DOHH2 (cell line): ENCODE measurements around the gene WWOX.

Source experiments
- H3F3A ChIP-seq: fragments of 200-600 bp; sonication (generic), shearing (Covaris generic); 2 replicates; pipeline ENCODE4 v1.6.0; 2016; ENCODE audit warnings: antibody characterized with exemption, mild to moderate bottlenecking; ENCODE audit not compliant: control insufficient read depth, insufficient read depth
- H3K27ac ChIP-seq: fragments of 200-600 bp; sonication (generic); 2 replicates; pipeline ENCODE4 v1.5.1; 2014; ENCODE audit warnings: low read depth, mild to moderate bottlenecking, low read length, moderate library complexity
- H3K27me3 ChIP-seq: fragments of 200-600 bp; sonication (generic); 2 replicates; pipeline ENCODE4 v1.6.1; 2014; ENCODE audit warnings: mild to moderate bottlenecking, low read length, mixed read lengths; ENCODE audit not compliant: control insufficient read depth
- H3K36me3 ChIP-seq: fragments of 200-600 bp; sonication (generic); 2 replicates; pipeline ENCODE4 v1.6.1; 2014; ENCODE audit warnings: mild to moderate bottlenecking, low read length, moderate library complexity, mixed read lengths; ENCODE audit not compliant: control insufficient read depth
- H3K4me1 ChIP-seq: fragments of 200-600 bp; sonication (generic); 2 replicates; pipeline ENCODE4 v1.6.1; 2014; ENCODE audit warnings: mild to moderate bottlenecking, low read length, mixed read lengths; ENCODE audit not compliant: control insufficient read depth
- H3K4me2 ChIP-seq: fragments of 200-600 bp; sonication (generic); 2 replicates; pipeline ENCODE4 v1.6.0; 2014; ENCODE audit warnings: mild to moderate bottlenecking, low read length, moderate library complexity
- H3K4me3 ChIP-seq: fragments of 200-600 bp; sonication (generic); 2 replicates; pipeline ENCODE4 v1.5.1; 2014; ENCODE audit warnings: mild to moderate bottlenecking, low read length, mixed read lengths
- H3K79me2 ChIP-seq: fragments of 200-600 bp; sonication (generic); 2 replicates; pipeline ENCODE4 v1.6.1; 2014; ENCODE audit warnings: mild to moderate bottlenecking, low read length, mixed read lengths; ENCODE audit not compliant: control insufficient read depth
- H3K9me2 ChIP-seq: fragments of 200-600 bp; sonication (generic); replicated peaks from 2 replicates; pipeline ENCODE4 v1.6.1; 2014; ENCODE audit warnings: mild to moderate bottlenecking, low read length, mixed read lengths; ENCODE audit not compliant: control insufficient read depth
- H3K9me3 ChIP-seq: fragments of 200-600 bp; sonication (generic); 2 replicates; pipeline ENCODE4 v1.6.1; 2014; ENCODE audit warnings: antibody characterized with exemption, low read length, mixed read lengths; ENCODE audit not compliant: control insufficient read depth, insufficient read depth
- H4K20me1 ChIP-seq: fragments of 200-600 bp; sonication (generic); 2 replicates; pipeline ENCODE4 v1.6.0; 2014; ENCODE audit warnings: low read depth, mild to moderate bottlenecking, antibody characterized with exemption, low read length, moderate library complexity; ENCODE audit not compliant: control insufficient read depth, insufficient read depth
- EZH2phosphoT487 ChIP-seq: fragments of 200-600 bp; sonication (generic); IDR thresholded peaks from 2 replicates; pipeline ENCODE4 v1.6.1; 2017; ENCODE audit warnings: borderline replicate concordance, mild to moderate bottlenecking, antibody characterized with exemption, low read length, moderate library complexity, mixed read lengths
- TF ChIP-seq, protein P1 (sequence below): fragments of 200-600 bp; sonication (generic); IDR thresholded peaks from one replicate; pipeline ENCODE4 v1.5.1; 2014; ENCODE audit warnings: antibody characterized with exemption, mild to moderate bottlenecking, low read depth, low read length; ENCODE audit not compliant: poor library complexity, severe bottlenecking

The WWOX gene

GRCh38 chr16:78584213-78584860 lies 484.9 kb downstream of the WWOX start:
- Histone ChIP-seq H3F3A (no peaks in the 10 kb centered on the region), H3K36me3 (no peaks in the 10 kb centered on the region), H3K79me2 (no peaks in the 10 kb centered on the region), H3K9me2 (no peaks in the 10 kb centered on the region), H3K9me3 (no peaks in the 10 kb centered on the region), H3K27ac (no peak overlapping the region), H4K20me1 (no peaks in the 10 kb centered on the region), H3K4me3 (no peak overlapping the region), H3K27me3 (no peaks in the 10 kb centered on the region), H3K4me1 (no peaks in the 10 kb centered on the region), H3K4me2 (no peak overlapping the region)
- no peak for TF ChIP-seq EZH2phosphoT487
- TF ChIP-seq, protein P1, sequence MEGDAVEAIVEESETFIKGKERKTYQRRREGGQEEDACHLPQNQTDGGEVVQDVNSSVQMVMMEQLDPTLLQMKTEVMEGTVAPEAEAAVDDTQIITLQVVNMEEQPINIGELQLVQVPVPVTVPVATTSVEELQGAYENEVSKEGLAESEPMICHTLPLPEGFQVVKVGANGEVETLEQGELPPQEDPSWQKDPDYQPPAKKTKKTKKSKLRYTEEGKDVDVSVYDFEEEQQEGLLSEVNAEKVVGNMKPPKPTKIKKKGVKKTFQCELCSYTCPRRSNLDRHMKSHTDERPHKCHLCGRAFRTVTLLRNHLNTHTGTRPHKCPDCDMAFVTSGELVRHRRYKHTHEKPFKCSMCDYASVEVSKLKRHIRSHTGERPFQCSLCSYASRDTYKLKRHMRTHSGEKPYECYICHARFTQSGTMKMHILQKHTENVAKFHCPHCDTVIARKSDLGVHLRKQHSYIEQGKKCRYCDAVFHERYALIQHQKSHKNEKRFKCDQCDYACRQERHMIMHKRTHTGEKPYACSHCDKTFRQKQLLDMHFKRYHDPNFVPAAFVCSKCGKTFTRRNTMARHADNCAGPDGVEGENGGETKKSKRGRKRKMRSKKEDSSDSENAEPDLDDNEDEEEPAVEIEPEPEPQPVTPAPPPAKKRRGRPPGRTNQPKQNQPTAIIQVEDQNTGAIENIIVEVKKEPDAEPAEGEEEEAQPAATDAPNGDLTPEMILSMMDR: no peak

GRCh38 chr16:78584991-78585390 lies 485.5 kb downstream of the WWOX start:
- no peak overlapping the region for H3K4me2 ChIP-seq
- TF ChIP-seq, protein P1: no peak
- no peak for TF ChIP-seq EZH2phosphoT487
- H3K9me3 ChIP-seq: no peaks in the 10 kb centered on the region
- H3K27me3 ChIP-seq: no peaks in the 10 kb centered on the region
- no peak overlapping the region for H3K4me3 ChIP-seq
- H3K9me2 ChIP-seq: no peaks in the 10 kb centered on the region
- no peaks in the 10 kb centered on the region for H3K79me2 ChIP-seq
- no peaks in the 10 kb centered on the region for H3K4me1 ChIP-seq
- no peak overlapping the region for H3K27ac ChIP-seq
- H3F3A ChIP-seq: no peaks in the 10 kb centered on the region
- H4K20me1 ChIP-seq: no peaks in the 10 kb centered on the region
- no peaks in the 10 kb centered on the region for H3K36me3 ChIP-seq

DNA sequence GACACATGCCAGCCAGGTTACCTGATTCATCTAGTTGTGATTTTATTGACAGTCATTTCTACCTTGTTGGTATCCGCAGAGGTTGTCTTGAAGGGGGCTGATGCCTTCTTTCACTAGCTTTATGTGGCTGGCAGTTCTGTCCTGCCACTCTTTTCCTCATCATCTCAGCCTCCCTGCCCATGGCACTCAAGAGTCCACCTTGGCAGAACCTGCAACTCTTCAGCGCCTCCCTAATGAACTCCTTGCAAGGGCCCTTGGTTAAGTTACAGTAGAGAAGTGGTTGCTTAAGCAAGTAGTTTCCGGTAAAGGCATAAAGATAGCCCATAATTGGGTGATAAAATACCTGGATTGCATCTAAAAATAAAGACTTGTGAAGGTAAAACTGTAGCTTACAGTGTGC lies 489.9 kb downstream of the WWOX start:
- Histone ChIP-seq H3K4me3 (no peak overlapping the region), H3K79me2 (no peaks in the 10 kb centered on the region), H3F3A (no peaks in the 10 kb centered on the region), H3K36me3 (no peaks in the 10 kb centered on the region), H3K4me1 (no peaks in the 10 kb centered on the region), H3K9me3 (no peaks in the 10 kb centered on the region), H3K27me3 (no peaks in the 10 kb centered on the region), H3K9me2 (no peaks in the 10 kb centered on the region), H4K20me1 (no peaks in the 10 kb centered on the region), H3K4me2 (no peak overlapping the region), H3K27ac (no peak overlapping the region)
- no peak for TF ChIP-seq EZH2phosphoT487
- TF ChIP-seq, protein P1: no peak
